GM12878 (cell line): ENCODE measurements around the gene RAPSN. TPM values are rescaled to one million over a fixed set of nuclear protein-coding genes. Genes with fewer than 3 reads are reported as not detected.

ENCODE experiments used
- ATAC-seq: fragments of 200-7000 bp; cut with Tn5 transposase; 3 replicates; pipeline ENCODE4 v1.9.1; 2020; ENCODE audit warnings: mild to moderate bottlenecking, moderate library complexity
- BruUV-seq: library from RNA; stranded (reverse); fragments of 400-500 nt; replicated peaks from 2 replicates; lab custom pipeline; 2021; lab: Mats Ljungman, UMichigan
- CTCF ChIA-PET: fragments of 300-600 bp; sonication (Branson Sonifier 250); formaldehyde crosslinking; extraction: SDS; loops from one replicate; lab custom pipeline; 2021; ENCODE audit warnings: inconsistent platforms; lab: Yijun Ruan, JAX
- POLR2A ChIA-PET: fragments of 350-600 bp; formaldehyde crosslinking; extraction: SDS; loops from one replicate; lab custom pipeline; 2021; ENCODE audit warnings: inconsistent platforms; lab: Charles Lee
- RAD21 ChIA-PET: fragments of 300-600 bp; sonication (Branson Sonifier 250); formaldehyde crosslinking; loops from one replicate; lab custom pipeline; 2023; ENCODE audit warnings: antibody characterized with exemption; ENCODE audit not compliant: unreplicated experiment; lab: Charles Lee
- SMC1A ChIA-PET: fragments of 300-600 bp; sonication (Branson Sonifier 250); formaldehyde crosslinking; loops from one replicate; lab custom pipeline; 2023; ENCODE audit not compliant: unreplicated experiment, uncharacterized antibody; lab: Charles Lee
- DNase-seq: peaks from one replicate; pipeline ENCODE4 v3.0.0-alpha.2; 2011; ENCODE audit warnings: low read depth, low spot score
- FAIRE-seq: peaks from 3 replicates; lab custom pipeline; 2011; peaks lifted over from hg19 to GRCh38; lab: Jason Lieb, UNC
- H2AFZ ChIP-seq: 2 replicates; pipeline ENCODE4 v1.6.0; 2011; ENCODE audit warnings: low read depth, low read length, control low read depth; ENCODE audit not compliant: control insufficient read depth
- H3K27ac ChIP-seq: 2 replicates; pipeline ENCODE4 v1.5.1; 2011; ENCODE audit warnings: control low read depth; ENCODE audit not compliant: control insufficient read depth, insufficient read depth
- H3K27me3 ChIP-seq, 2 experiments: replicated peaks in 1 of 2; 2 replicates each; pipeline versions ENCODE4 v1.6.0 to v1.6.1; 2011; ENCODE audit warnings: low read length in 1 of 2; ENCODE audit not compliant: control insufficient read depth in 2 of 2, insufficient read depth in 2 of 2
- H3K36me3 ChIP-seq, 2 experiments: 2 replicates each; pipeline ENCODE4 v1.5.1; 2011; ENCODE audit warnings: low read length in 1 of 2; ENCODE audit not compliant: control insufficient read depth in 2 of 2, insufficient read depth in 2 of 2
- H3K4me1 ChIP-seq: 2 replicates; pipeline ENCODE4 v1.6.1; 2011; ENCODE audit warnings: mild to moderate bottlenecking, low read length, moderate library complexity, mixed read lengths; ENCODE audit not compliant: control insufficient read depth, insufficient read depth
- H3K4me2 ChIP-seq: 2 replicates; pipeline ENCODE4 v1.6.0; 2011; ENCODE audit warnings: control low read depth; ENCODE audit not compliant: control insufficient read depth, insufficient read depth
- H3K4me3 ChIP-seq: fragments of 200-600 bp; sonication (generic); 2 replicates; pipeline ENCODE4 v1.5.1; 2016
- H3K79me2 ChIP-seq: 2 replicates; pipeline ENCODE4 v1.6.0; 2011; ENCODE audit warnings: low read length; ENCODE audit not compliant: control insufficient read depth, insufficient read depth
- H3K9ac ChIP-seq: 2 replicates; pipeline ENCODE4 v1.8.0; 2011; ENCODE audit warnings: low read length, control low read depth, mixed read lengths; ENCODE audit not compliant: control insufficient read depth, insufficient read depth
- H3K9me3 ChIP-seq: replicated peaks from 3 replicates; pipeline ENCODE4 v1.5.1; 2011; ENCODE audit warnings: mild to moderate bottlenecking, low read length; ENCODE audit not compliant: control insufficient read depth, insufficient read depth
- H4K20me1 ChIP-seq: 2 replicates; pipeline ENCODE4 v1.6.0; 2011; ENCODE audit not compliant: control insufficient read depth, insufficient read depth
- E4F1 ChIP-seq: fragments of 450-650 bp; IDR thresholded peaks from 2 replicates; pipeline ENCODE4 v1.6.1; 2018; ENCODE audit warnings: borderline replicate concordance, mild to moderate bottlenecking; ENCODE audit not compliant: partially characterized antibody
- FOXK2 ChIP-seq: fragments of 450-650 bp; IDR thresholded peaks from 2 replicates; pipeline ENCODE4 v1.6.1; 2017; ENCODE audit warnings: mild to moderate bottlenecking, moderate library complexity
- POLR2A ChIP-seq: IDR thresholded peaks from 2 replicates; pipeline ENCODE4 v1.6.1; 2011; ENCODE audit warnings: low read depth, mild to moderate bottlenecking, low read length
- WGBS: methylation state at CpG from one replicate; pipeline ENCODE4 v1.1.6; 2016; ENCODE audit warnings: low lambda C conversion rate; ENCODE audit not compliant: insufficient replicate concordance, insufficient coverage; ENCODE audit errors: missing lambda C conversion rate; 5-methylcytosine and 5-hydroxymethylcytosine counted together
- in situ Hi-C: fragments of 300-500 bp; cut with MboI; formaldehyde crosslinking; loops from 9 replicates; pipeline ENCODE4 v1.14.3; 2018; ENCODE audit warnings: mixed read lengths
- intact Hi-C: fragments of 100-400 bp; cut with micrococcal nuclease; formaldehyde crosslinking; loops from one replicate; pipeline ENCODE4 v1.14.2; 2022; ENCODE audit not compliant: unreplicated experiment
- polyA plus RNA-seq, 11 experiments: library from polyadenylated mRNA; depleted of rRNA in 4 of 11; unstranded in 6 of 11; stranded (reverse) in 5 of 11; fragments of >200 nt; fragmentation: Nextera tagmentation in 4 of 11; fragmentation: Illumina TruSeq in 1 of 11; extraction: Ambion mirVana in 4 of 11; extraction: Trizol in 1 of 11; gene quantifications; 1 replicate in 1 of 11; 2 replicates in 10 of 11; pipeline versions ENCODE4 v1.2.1 to v1.2.3, GENCODE V29; 2011 to 2016; ENCODE audit warnings: inconsistent platforms in 2 of 11, missing spikeins in 2 of 11, low read depth in 1 of 11
- total RNA-seq, 4 experiments: library from RNA; depleted of rRNA in 3 of 4; stranded (reverse); fragments of >200 nt in 3 of 4; fragmentation: Illumina TruSeq in 1 of 4; extraction: Trizol in 1 of 4; gene quantifications; 2 replicates each; pipeline versions ENCODE4 v1.2.1 to v1.2.3, GENCODE V29; 2013 to 2021

RAPSN gene
- total and polyA plus RNA-seq, 10 of the 15 experiments (the other 5 are each of a cell fraction or from before 2014, with no cell fraction given), result 0.08 to 0.23 (median 0.14) TPM; not detected in 6

GRCh38 chr11:47409440-47410369 lies 39.2 kb downstream of the RAPSN start:
- RAD21 ChIA-PET, result interaction anchor here (0.7 to 3.8 kb wide), 9 partner anchors 10 to 196 kb away, joined by 3 to 24 read pairs (median 3); partner anchors contain the start of genes ACP2 and DDB2
- Histone ChIP-seq H3K4me1 (peaks cover 17% of the 10 kb centered on the region), H3K79me2 (peaks cover 2% of the 10 kb centered on the region), H3K4me2 (peak overlapping the region; percentile 77), H2AFZ (no peak overlapping the region), H3K27ac (no peak overlapping the region), H3K9me3 (no peaks in the 10 kb centered on the region), H3K27me3 (no peaks in the 10 kb centered on the region), H3K4me3 (no peak overlapping the region), H4K20me1 (no peaks in the 10 kb centered on the region), H3K36me3 (no peaks in the 10 kb centered on the region; a peak in 1 of 4 replicates), H3K9ac (peak overlapping the region; percentile 48; the same call in 1 of the 2 replicates)
- no peak for DNase-seq
- CTCF ChIA-PET, result interaction anchor here (0.5 to 7.4 kb wide), 15 partner anchors 12 to 444 kb away, joined by 3 to 161 read pairs (median 6); partner anchors contain the start of genes ACP2, ARFGAP2, MADD and PSMC3
- intact Hi-C loops (loop anchor here (2.0 to 10.0 kb wide), 3 partner anchors 85 to 445 kb away; partner anchors contain the start of gene MADD), in situ Hi-C loops (loop anchor here (5.0 kb wide), 1 partner anchor 37 kb away; no protein-coding TSS in a partner anchor)
- SMC1A ChIA-PET, result interaction anchor here (1.2 to 3.4 kb wide), 4 partner anchors 34 to 139 kb away, joined by 3 to 35 read pairs (median 18); no protein-coding TSS in a partner anchor
- no peak for FAIRE-seq
- POLR2A ChIA-PET, result interaction anchor here (1.2 to 1.5 kb wide), 4 partner anchors 9 to 195 kb away, joined by 4 to 6 read pairs (median 6); partner anchors contain the start of gene DDB2
- no TSS peak for BruUV-seq
- TF ChIP-seq E4F1, result no peak
- TF ChIP-seq FOXK2, result no peak
- 0 out of 2 replicates have a peak, but pooled peaks have one; percentile 6 for TF ChIP-seq POLR2A
- ATAC-seq, result no peak
- WGBS, result 90% methylated on average over 31 of the region's 31 CpGs
